ENCODE measurements around the gene SIRPD. TPM values are rescaled to one million over a fixed set of nuclear protein-coding genes. Genes with fewer than 3 reads are reported as not detected.
"Not testable (repeated sequence)": the region's sequence is repeated elsewhere in the genome, so short reads cannot be mapped to it uniquely, and the experiment has no call there.

Gene SIRPD
- total RNA-seq, 2 experiments from 2014 or later: not detected

DNA sequence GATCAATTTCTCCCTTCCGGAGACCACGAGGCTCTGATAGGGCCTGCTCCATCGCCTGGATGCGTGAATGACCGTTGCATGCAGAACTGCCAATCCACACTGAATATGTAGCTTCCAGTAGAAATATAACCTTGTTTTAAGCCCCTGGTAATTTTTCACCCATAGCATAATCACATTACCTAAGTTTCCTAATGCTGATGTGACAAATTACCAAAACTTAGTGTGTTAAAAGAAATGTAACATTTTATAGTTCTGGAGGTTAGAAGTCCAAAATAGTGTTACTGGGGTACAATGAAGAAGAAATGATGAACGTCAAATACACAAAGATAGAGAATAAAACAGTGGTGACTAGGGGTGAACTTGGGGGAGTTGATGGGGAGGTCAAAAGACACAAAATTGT, 22.0 kb upstream of the SIRPD start:
- ATAC-seq (no peak), DNase-seq (no peak)
- Mint-ChIP-seq H3K4me1 (ENCODE audit: low read depth) (peaks cover 6% of the 10 kb centered on the region), H3K9me3 (no peaks in the 10 kb centered on the region), H3K27me3 (no peaks in the 10 kb centered on the region), H3K36me3 (ENCODE audit: low read depth) (no peaks in the 10 kb centered on the region), H3K4me3 (no peak overlapping the region), H3K27ac (no peak overlapping the region)
- ChIA-PET POLR2A (no interaction called here), CTCF (no interaction called here)
- intact Hi-C loops (cut with micrococcal nuclease): no loop called here
- TF ChIP-seq CTCF (IDR thresholded peaks at IDR 0.05): no peak

DNA sequence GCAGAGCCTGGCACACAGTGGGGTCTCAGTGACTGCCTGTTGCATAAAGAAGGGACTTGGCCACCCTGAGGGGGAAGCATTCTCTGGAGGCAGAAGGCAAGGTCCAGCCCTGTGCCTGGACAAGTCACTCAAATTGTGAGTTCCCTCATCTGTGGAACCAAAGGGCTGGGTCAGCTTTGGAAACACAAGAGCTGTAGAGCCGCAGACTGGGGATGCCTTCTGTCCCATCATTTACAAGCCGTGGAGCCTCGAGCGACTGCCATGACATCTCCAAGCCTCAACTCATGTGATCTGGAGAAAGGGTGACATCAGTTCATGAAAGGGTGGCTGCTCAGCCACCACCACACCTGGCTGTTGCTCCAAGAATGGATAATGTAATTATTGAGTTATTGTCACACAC, 20.4 kb upstream of the SIRPD start:
- Mint-ChIP-seq H3K36me3 (ENCODE audit: low read depth) (no peaks in the 10 kb centered on the region), H3K4me1 (ENCODE audit: low read depth) (peaks cover 6% of the 10 kb centered on the region), H3K27me3 (no peaks in the 10 kb centered on the region), H3K9me3 (no peaks in the 10 kb centered on the region), H3K27ac (no peak overlapping the region), H3K4me3 (no peak overlapping the region)
- ChIA-PET POLR2A (interaction anchor here (1.1 kb wide), 1 partner anchor 53 kb away, joined by 3 read pairs; no protein-coding TSS in a partner anchor), CTCF (no interaction called here)
- no peak for DNase-seq
- intact Hi-C loops (cut with micrococcal nuclease): no loop called here
- no peak for ATAC-seq
- no peak for TF ChIP-seq CTCF (IDR thresholded peaks at IDR 0.05)

GRCh38 chr20:1577313-1577712, 19.8 kb upstream of the SIRPD start:
- H3K36me3 Mint-ChIP-seq (ENCODE audit: low read depth); DNase-seq; CTCF ChIA-PET; H3K27me3 Mint-ChIP-seq; H3K4me1 Mint-ChIP-seq (ENCODE audit: low read depth); H3K4me3 Mint-ChIP-seq; intact Hi-C loops (cut with micrococcal nuclease); H3K9me3 Mint-ChIP-seq: not testable (repeated sequence)
- H3K27ac Mint-ChIP-seq: peak overlapping the region; percentile 8
- ATAC-seq: peak; percentile 74
- POLR2A ChIA-PET: interaction anchor here (1.1 kb wide), 1 partner anchor 54 kb away, joined by 3 read pairs; no protein-coding TSS in a partner anchor

- no peaks in the 10 kb centered on the region for H3K36me3 Mint-ChIP-seq (ENCODE audit: low read depth)
- ChIA-PET CTCF (no interaction called here), POLR2A (no interaction called here)
- DNase-seq: no peak
- no peak for ATAC-seq
- H3K9me3 Mint-ChIP-seq: no peaks in the 10 kb centered on the region
- H3K4me3 Mint-ChIP-seq: no peak overlapping the region
- H3K4me1 Mint-ChIP-seq (ENCODE audit: low read depth): peaks cover 6% of the 10 kb centered on the region
- no peak overlapping the region for H3K27ac Mint-ChIP-seq
- TF ChIP-seq CTCF (IDR thresholded peaks at IDR 0.05): no peak
- no peaks in the 10 kb centered on the region for H3K27me3 Mint-ChIP-seq
- intact Hi-C loops (cut with micrococcal nuclease): no loop called here
Measured at GRCh38 chr20:1576641-1577040, 19.1 kb upstream of the SIRPD start.

GRCh38 chr20:1576003-1576402, 18.5 kb upstream of the SIRPD start:
- POLR2A ChIA-PET; intact Hi-C loops (cut with micrococcal nuclease); H3K4me1 Mint-ChIP-seq (ENCODE audit: low read depth); H3K4me3 Mint-ChIP-seq; DNase-seq; H3K9me3 Mint-ChIP-seq; H3K27ac Mint-ChIP-seq; H3K27me3 Mint-ChIP-seq; CTCF ChIA-PET; H3K36me3 Mint-ChIP-seq (ENCODE audit: low read depth): not testable (repeated sequence)
- ATAC-seq: peak; percentile 34

- H3K4me3 Mint-ChIP-seq; DNase-seq; H3K27me3 Mint-ChIP-seq; H3K36me3 Mint-ChIP-seq (ENCODE audit: low read depth); POLR2A ChIA-PET; intact Hi-C loops (cut with micrococcal nuclease); H3K4me1 Mint-ChIP-seq (ENCODE audit: low read depth); H3K27ac Mint-ChIP-seq; H3K9me3 Mint-ChIP-seq; ATAC-seq: not testable (repeated sequence)
- CTCF ChIA-PET: interaction anchor here (0.7 to 1.9 kb wide), 3 partner anchors 163 to 206 kb away, joined by 3 to 6 read pairs (median 5); no protein-coding TSS in a partner anchor
Measured at GRCh38 chr20:1571583-1571982, 14.1 kb upstream of the SIRPD start.
